OCI-LY7 (cell line): ENCODE results near the gene GNAI2. TPM values are rescaled to one million over a fixed set of nuclear protein-coding genes. Genes with fewer than 3 reads are reported as not detected.

ENCODE experiments used
- BruUV-seq: library from RNA; stranded (reverse); fragments of 400-500 nt; replicated peaks from 2 replicates; lab custom pipeline; 2021; lab: Mats Ljungman, UMichigan
- CTCF ChIA-PET: fragments of 300-600 bp; sonication (Branson Sonifier 250); formaldehyde crosslinking; loops from one replicate; lab custom pipeline; 2022; ENCODE audit warnings: antibody characterized with exemption; ENCODE audit not compliant: unreplicated experiment; lab: Charles Lee
- POLR2A ChIA-PET: fragments of 300-600 bp; sonication (Branson Sonifier 250); formaldehyde crosslinking; loops from one replicate; lab custom pipeline; 2022; ENCODE audit warnings: antibody characterized with exemption; lab: Charles Lee
- DNase-seq: peaks from one replicate; pipeline ENCODE4 v3.0.0-alpha.2; 2015; ENCODE audit warnings: low spot score
- H2AFZ ChIP-seq: fragments of 200-600 bp; sonication (generic), shearing (Covaris generic); 2 replicates; pipeline ENCODE4 v1.6.1; 2014; ENCODE audit warnings: mild to moderate bottlenecking, antibody characterized with exemption, low read length, moderate library complexity
- H3K27ac ChIP-seq: fragments of 200-600 bp; sonication (generic); 2 replicates; pipeline ENCODE4 v1.5.1; 2014; ENCODE audit warnings: mixed run types, low read depth, mild to moderate bottlenecking, moderate library complexity, low read length, inconsistent platforms; ENCODE audit not compliant: poor library complexity, severe bottlenecking
- H3K36me3 ChIP-seq: fragments of 200-600 bp; sonication (generic); 2 replicates; pipeline ENCODE4 v1.6.1; 2014; ENCODE audit warnings: mild to moderate bottlenecking, antibody characterized with exemption, low read length, moderate library complexity, mixed read lengths; ENCODE audit not compliant: insufficient read depth
- H3K4me1 ChIP-seq: fragments of 200-600 bp; sonication (generic); 2 replicates; pipeline ENCODE4 v1.5.1; 2014; ENCODE audit warnings: mild to moderate bottlenecking, low read length; ENCODE audit not compliant: insufficient read depth, poor library complexity, severe bottlenecking
- H3K4me2 ChIP-seq: fragments of 200-600 bp; sonication (generic); 2 replicates; pipeline ENCODE4 v1.6.1; 2014; ENCODE audit warnings: mild to moderate bottlenecking, low read length
- H3K4me3 ChIP-seq: fragments of 200-600 bp; sonication (generic); 2 replicates; pipeline ENCODE4 v1.5.1; 2014; ENCODE audit warnings: mild to moderate bottlenecking, low read depth, low read length; ENCODE audit not compliant: poor library complexity, severe bottlenecking
- H3K79me2 ChIP-seq: fragments of 200-600 bp; sonication (generic); 2 replicates; pipeline ENCODE4 v1.6.1; 2016; ENCODE audit warnings: low read depth, mild to moderate bottlenecking, low read length, moderate library complexity, mixed read lengths; ENCODE audit not compliant: insufficient read depth
- H3K9me2 ChIP-seq: fragments of 200-600 bp; sonication (generic); 2 replicates; pipeline ENCODE4 v1.6.1; 2016; ENCODE audit warnings: mild to moderate bottlenecking, low read length, mixed read lengths; ENCODE audit not compliant: insufficient read depth
- H3K9me3 ChIP-seq: fragments of 200-600 bp; sonication (generic); 2 replicates; pipeline ENCODE4 v1.6.1; 2014; ENCODE audit warnings: mild to moderate bottlenecking, mixed run types, low read length, mixed read lengths
- H4K20me1 ChIP-seq: fragments of 200-600 bp; sonication (generic); 2 replicates; pipeline ENCODE4 v1.6.1; 2014; ENCODE audit warnings: mild to moderate bottlenecking, antibody characterized with exemption, low read length, moderate library complexity, mixed read lengths; ENCODE audit not compliant: insufficient read depth
- EZH2phosphoT487 ChIP-seq: fragments of 200-600 bp; sonication (generic); IDR thresholded peaks from 2 replicates; pipeline ENCODE4 v1.6.1; 2018; ENCODE audit warnings: low read depth, borderline replicate concordance, mild to moderate bottlenecking, mixed run types, antibody characterized with exemption, low read length, moderate library complexity, mixed read lengths
- intact Hi-C: fragments of 100-400 bp; cut with micrococcal nuclease; formaldehyde crosslinking; loops from one replicate; pipeline ENCODE4 v1.10.0; 2022; ENCODE audit not compliant: unreplicated experiment
- total RNA-seq, 2 experiments: library from RNA; depleted of rRNA in 1 of 2; stranded (reverse); fragments of >200 nt in 1 of 2; shearing (Covaris generic) in 1 of 2; gene quantifications; 2 replicates each; pipeline ENCODE4 v1.2.3, GENCODE V29; 2014 to 2022
- TF ChIP-seq, protein P1 (sequence below): fragments of 200-600 bp; sonication (generic); conservative IDR thresholded peaks from 2 replicates; pipeline ENCODE4 v1.5.1; 2014; ENCODE audit warnings: mild to moderate bottlenecking, antibody characterized with exemption, low read length, moderate library complexity, mixed read lengths

GNAI2 gene
- total RNA-seq, 2 experiments from 2014 or later = 190 to 256 TPM

DNA sequence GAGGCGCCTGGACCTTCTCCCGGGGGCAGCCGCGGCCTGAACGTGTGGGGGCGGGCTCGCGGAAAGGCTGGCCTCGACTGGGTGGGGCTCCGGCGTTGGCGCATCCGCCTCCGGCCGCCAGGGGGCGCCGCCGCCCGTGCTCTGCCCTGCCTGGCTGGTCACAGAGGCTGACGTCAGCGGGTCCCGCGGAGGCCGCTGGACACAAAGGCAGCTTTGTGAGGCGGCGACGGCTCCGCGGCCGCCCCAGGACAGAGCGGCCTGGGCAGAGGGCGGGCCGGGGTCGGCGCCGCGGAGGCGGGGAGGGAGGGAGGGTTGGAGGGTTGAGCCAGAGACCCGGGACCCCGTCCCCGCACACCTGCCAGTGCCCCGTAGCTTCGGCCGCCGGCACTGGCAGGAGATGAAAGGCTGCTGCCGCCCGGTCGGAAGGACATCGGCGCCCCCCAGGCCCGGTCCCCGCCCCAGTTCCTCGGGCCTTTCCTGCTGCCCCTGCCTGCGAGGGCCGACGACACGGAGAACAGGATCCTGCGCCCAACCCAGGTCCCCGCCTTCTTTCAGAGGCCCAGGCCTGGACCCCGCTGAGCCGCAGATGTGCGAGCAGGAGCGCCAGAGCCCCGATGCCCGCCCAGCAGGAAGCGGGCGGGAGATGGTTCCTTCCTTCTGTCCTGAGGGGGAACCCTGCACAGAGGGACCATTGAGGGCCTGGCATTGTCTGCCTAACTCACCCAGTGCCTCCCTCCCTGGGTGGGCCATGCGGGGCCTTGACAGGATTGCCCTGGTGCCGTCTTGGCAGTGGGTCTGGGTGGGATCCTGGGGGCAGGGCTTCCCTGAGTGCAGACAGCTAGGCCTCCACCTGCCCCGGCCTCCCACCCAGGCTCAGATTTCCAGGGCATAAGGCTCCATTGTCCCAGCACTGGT is 24.3 kb downstream of the GNAI2 start:
- Histone ChIP-seq H3K4me2 (peak overlapping the region; percentile 64), H3K4me3 (peak overlapping the region; percentile 50), H3K36me3 (peaks cover 42% of the 10 kb centered on the region), H3K9me3 (no peaks in the 10 kb centered on the region), H2AFZ (no peak overlapping the region), H3K79me2 (no peaks in the 10 kb centered on the region), H3K27ac (no peak overlapping the region), H3K9me2 (no peaks in the 10 kb centered on the region), H3K4me1 (peaks cover 4% of the 10 kb centered on the region), H4K20me1 (no peaks in the 10 kb centered on the region)
- POLR2A ChIA-PET = interaction anchor here (0.6 kb wide), 1 partner anchor 23 kb away, joined by 3 read pairs; no protein-coding TSS in a partner anchor
- intact Hi-C loops = no loop called here
- peak; percentile 83 for DNase-seq
- TF ChIP-seq EZH2phosphoT487 = no peak
- TF ChIP-seq, protein P1, sequence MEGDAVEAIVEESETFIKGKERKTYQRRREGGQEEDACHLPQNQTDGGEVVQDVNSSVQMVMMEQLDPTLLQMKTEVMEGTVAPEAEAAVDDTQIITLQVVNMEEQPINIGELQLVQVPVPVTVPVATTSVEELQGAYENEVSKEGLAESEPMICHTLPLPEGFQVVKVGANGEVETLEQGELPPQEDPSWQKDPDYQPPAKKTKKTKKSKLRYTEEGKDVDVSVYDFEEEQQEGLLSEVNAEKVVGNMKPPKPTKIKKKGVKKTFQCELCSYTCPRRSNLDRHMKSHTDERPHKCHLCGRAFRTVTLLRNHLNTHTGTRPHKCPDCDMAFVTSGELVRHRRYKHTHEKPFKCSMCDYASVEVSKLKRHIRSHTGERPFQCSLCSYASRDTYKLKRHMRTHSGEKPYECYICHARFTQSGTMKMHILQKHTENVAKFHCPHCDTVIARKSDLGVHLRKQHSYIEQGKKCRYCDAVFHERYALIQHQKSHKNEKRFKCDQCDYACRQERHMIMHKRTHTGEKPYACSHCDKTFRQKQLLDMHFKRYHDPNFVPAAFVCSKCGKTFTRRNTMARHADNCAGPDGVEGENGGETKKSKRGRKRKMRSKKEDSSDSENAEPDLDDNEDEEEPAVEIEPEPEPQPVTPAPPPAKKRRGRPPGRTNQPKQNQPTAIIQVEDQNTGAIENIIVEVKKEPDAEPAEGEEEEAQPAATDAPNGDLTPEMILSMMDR = peak; percentile 89
- CTCF ChIA-PET = interaction anchor here (0.6 to 1.9 kb wide), 5 partner anchors 9 to 35 kb away, joined by 3 to 6 read pairs (median 3); no protein-coding TSS in a partner anchor
- no TSS peak for BruUV-seq

DNA sequence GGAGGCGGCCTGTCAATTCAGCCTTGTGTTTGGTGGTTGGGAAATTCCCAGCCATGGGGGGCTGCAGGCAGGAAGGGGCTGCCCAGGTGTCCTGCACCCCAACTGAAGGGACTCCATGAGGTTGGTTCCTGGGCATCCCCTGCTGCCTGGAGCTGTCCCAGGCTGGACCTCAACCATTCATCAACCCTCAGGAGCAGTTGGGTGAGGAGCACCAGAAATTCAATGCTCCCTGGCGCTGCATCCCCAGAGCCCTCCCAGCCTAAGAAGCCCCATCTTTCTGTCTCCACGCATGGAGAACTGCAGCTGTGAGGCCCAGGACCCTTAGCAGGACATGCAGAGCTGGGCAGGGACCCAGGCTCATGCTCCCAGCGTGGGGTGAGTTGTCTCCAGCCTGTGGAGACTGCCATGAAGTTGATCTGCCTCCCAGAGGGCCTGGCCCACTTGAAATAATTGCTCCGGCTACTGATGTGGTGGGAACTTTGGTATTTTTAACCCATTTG is 25.0 kb downstream of the GNAI2 start:
- TF ChIP-seq, protein P1 = no peak
- no peak for TF ChIP-seq EZH2phosphoT487
- ChIA-PET CTCF (no interaction called here), POLR2A (interaction anchor here (0.8 kb wide), 1 partner anchor 18 kb away, joined by 3 read pairs; the partner anchor contains the start of gene LSMEM2)
- no peak for DNase-seq
- H3K4me1 ChIP-seq = peaks cover 4% of the 10 kb centered on the region
- H3K79me2 ChIP-seq = no peaks in the 10 kb centered on the region
- no peak overlapping the region for H2AFZ ChIP-seq
- no peaks in the 10 kb centered on the region for H3K9me3 ChIP-seq
- no peak overlapping the region for H3K4me2 ChIP-seq
- H3K4me3 ChIP-seq = no peak overlapping the region
- intact Hi-C loops = no loop called here
- no peak overlapping the region for H3K27ac ChIP-seq
- no peaks in the 10 kb centered on the region for H4K20me1 ChIP-seq
- H3K36me3 ChIP-seq = peaks cover 38% of the 10 kb centered on the region
- BruUV-seq = no TSS peak
- no peaks in the 10 kb centered on the region for H3K9me2 ChIP-seq
